ENCODE data around the gene OR4D1.
"Not testable (repeated sequence)": the region's sequence is repeated elsewhere in the genome, so short reads cannot be mapped to it uniquely, and the experiment has no call there.

OR4D1 gene

GRCh38 chr17:58147930-58148434 is at the start of gene OR4D1:
TSS of gene OR4D1 (plus strand) at chr17:58148384. CDS start at chr17:58155154, 6,770 bp downstream.
- DNase-seq = no peak

- no peak for DNase-seq
Observed at GRCh38 chr17:58100506-58100905, 47.7 kb upstream of the OR4D1 start.

- not testable (repeated sequence) for DNase-seq
Observed at GRCh38 chr17:58101898-58102297, 46.3 kb upstream of the OR4D1 start.

GRCh38 chr17:58105093-58105492 is 43.1 kb upstream of the OR4D1 start:
- DNase-seq = no peak

- DNase-seq = no peak
Observed at GRCh38 chr17:58107306-58107705, 40.9 kb upstream of the OR4D1 start.

- no peak for DNase-seq
Observed at GRCh38 chr17:58109197-58109596, 39.0 kb upstream of the OR4D1 start.

- DNase-seq = no peak
Observed at GRCh38 chr17:58110012-58110411, 38.2 kb upstream of the OR4D1 start.

GRCh38 chr17:58111676-58112075 is 36.5 kb upstream of the OR4D1 start:
- no peak for DNase-seq

- peak; percentile 54 for DNase-seq
Observed at GRCh38 chr17:58112970-58113631, 35.1 kb upstream of the OR4D1 start.

- no peak for DNase-seq
Observed at GRCh38 chr17:58113947-58114346, 34.2 kb upstream of the OR4D1 start.

- no peak for DNase-seq
Observed at GRCh38 chr17:58117382-58117781, 30.8 kb upstream of the OR4D1 start.

GRCh38 chr17:58119491-58119890 is 28.7 kb upstream of the OR4D1 start:
- DNase-seq = no peak

- DNase-seq = peak; percentile 21
Observed at GRCh38 chr17:58120195-58120822, 27.9 kb upstream of the OR4D1 start.

- peak; percentile 6 for DNase-seq
Observed at GRCh38 chr17:58121925-58122324, 26.3 kb upstream of the OR4D1 start.

GRCh38 chr17:58127846-58128245 is 20.3 kb upstream of the OR4D1 start:
- DNase-seq = no peak

GRCh38 chr17:58132697-58133096 is 15.5 kb upstream of the OR4D1 start:
- DNase-seq = not testable (repeated sequence)

- no peak for DNase-seq
Observed at GRCh38 chr17:58136669-58137279, 11.4 kb upstream of the OR4D1 start.

- DNase-seq = no peak
Observed at GRCh38 chr17:58141505-58141904, 6.7 kb upstream of the OR4D1 start.

GRCh38 chr17:58143335-58143734 is 4.8 kb upstream of the OR4D1 start:
- DNase-seq = not testable (repeated sequence)

- no peak for DNase-seq
Observed at GRCh38 chr17:58144801-58145200, 3.4 kb upstream of the OR4D1 start.

- no peak for DNase-seq
Observed at GRCh38 chr17:58148609-58149008, 425 bp downstream of the OR4D1 start.

- DNase-seq = no peak
Observed at GRCh38 chr17:58150394-58150793, 2.2 kb downstream of the OR4D1 start.

GRCh38 chr17:58153046-58153445 is 4.9 kb downstream of the OR4D1 start:
- peak; percentile 2 for DNase-seq

GRCh38 chr17:58153671-58154070 is 5.5 kb downstream of the OR4D1 start:
- no peak for DNase-seq
